ENCODE data around the gene RAVER2. TPM values are rescaled to one million over a fixed set of nuclear protein-coding genes. Genes with fewer than 3 reads are reported as not detected.

Gene RAVER2
- total RNA-seq, 1 experiment from 2014 or later, result 11.4 TPM

DNA sequence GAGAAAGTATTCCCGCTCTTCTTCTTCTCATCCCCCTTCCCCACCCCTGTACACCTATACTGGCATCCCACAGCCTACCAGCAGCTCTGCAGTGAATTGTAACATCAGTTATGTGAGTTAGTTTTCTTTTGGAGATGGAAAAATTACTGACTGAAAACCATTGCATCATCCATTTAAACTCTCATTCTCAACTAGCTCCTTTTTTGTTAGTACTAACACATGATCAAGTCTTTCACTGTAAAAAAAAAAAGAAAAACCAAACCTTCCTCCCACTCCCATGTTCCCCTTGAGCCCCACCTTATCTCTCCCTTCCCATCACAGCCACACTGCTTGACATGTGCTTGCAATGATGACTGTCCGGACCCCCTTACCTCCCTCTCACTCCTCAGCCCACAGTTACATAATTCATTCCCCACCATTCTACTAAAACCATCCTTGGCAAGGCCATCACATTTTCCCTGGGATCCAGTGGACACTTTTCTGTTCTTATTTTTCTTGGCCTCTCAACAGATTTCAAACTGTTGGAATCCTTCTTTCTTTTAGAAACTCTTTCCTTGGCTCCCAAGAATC lies 23.2 kb upstream of the RAVER2 start:
- H3K9me2 ChIP-seq (replicated peaks; ENCODE audit: low read length), result no peaks in the 10 kb centered on the region
- H3K4me2 ChIP-seq (ENCODE audit: low read length), result no peak overlapping the region
- BruUV-seq (replicated peaks), result no TSS peak
- H3K4me1 ChIP-seq (ENCODE audit: insufficient read depth, low read length), result no peaks in the 10 kb centered on the region
- H2AFZ ChIP-seq (ENCODE audit: low read length), result no peak overlapping the region
- ATAC-seq (no peak), DNase-seq (no peak)
- no peak for TF ChIP-seq EZH2 (IDR thresholded peaks at IDR 0.05; ENCODE audit: low read length, unreplicated experiment)
- TF ChIP-seq, protein P1, sequence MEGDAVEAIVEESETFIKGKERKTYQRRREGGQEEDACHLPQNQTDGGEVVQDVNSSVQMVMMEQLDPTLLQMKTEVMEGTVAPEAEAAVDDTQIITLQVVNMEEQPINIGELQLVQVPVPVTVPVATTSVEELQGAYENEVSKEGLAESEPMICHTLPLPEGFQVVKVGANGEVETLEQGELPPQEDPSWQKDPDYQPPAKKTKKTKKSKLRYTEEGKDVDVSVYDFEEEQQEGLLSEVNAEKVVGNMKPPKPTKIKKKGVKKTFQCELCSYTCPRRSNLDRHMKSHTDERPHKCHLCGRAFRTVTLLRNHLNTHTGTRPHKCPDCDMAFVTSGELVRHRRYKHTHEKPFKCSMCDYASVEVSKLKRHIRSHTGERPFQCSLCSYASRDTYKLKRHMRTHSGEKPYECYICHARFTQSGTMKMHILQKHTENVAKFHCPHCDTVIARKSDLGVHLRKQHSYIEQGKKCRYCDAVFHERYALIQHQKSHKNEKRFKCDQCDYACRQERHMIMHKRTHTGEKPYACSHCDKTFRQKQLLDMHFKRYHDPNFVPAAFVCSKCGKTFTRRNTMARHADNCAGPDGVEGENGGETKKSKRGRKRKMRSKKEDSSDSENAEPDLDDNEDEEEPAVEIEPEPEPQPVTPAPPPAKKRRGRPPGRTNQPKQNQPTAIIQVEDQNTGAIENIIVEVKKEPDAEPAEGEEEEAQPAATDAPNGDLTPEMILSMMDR (conservative IDR thresholded peaks at IDR 0.05; ENCODE audit: low read depth, low read length), result no peak
- no peak for TF ChIP-seq EZH2phosphoT487 (IDR thresholded peaks at IDR 0.05; ENCODE audit: borderline replicate concordance, low read length)
- ChIA-PET CTCF (no interaction called here), POLR2A (ENCODE audit: unreplicated experiment) (no interaction called here)
- no peaks in the 10 kb centered on the region for H3F3A ChIP-seq (ENCODE audit: low read length, unreplicated experiment)
- no peaks in the 10 kb centered on the region for H4K20me1 ChIP-seq (ENCODE audit: low read length)
- H3K27ac ChIP-seq (ENCODE audit: low read length), result no peak overlapping the region
- no peak overlapping the region for H3K4me3 ChIP-seq (ENCODE audit: low read length)
- peaks cover 27% of the 10 kb centered on the region for H3K27me3 ChIP-seq (ENCODE audit: low read length)
- no peaks in the 10 kb centered on the region for H3K9me3 ChIP-seq (ENCODE audit: low read length)
- intact Hi-C loops (cut with micrococcal nuclease), result no loop called here
- H3K79me2 ChIP-seq (ENCODE audit: low read length), result no peaks in the 10 kb centered on the region
- H3K9ac ChIP-seq (ENCODE audit: low read length), result no peak overlapping the region
- H3K36me3 ChIP-seq (ENCODE audit: low read depth, low read length), result no peaks in the 10 kb centered on the region

DNA sequence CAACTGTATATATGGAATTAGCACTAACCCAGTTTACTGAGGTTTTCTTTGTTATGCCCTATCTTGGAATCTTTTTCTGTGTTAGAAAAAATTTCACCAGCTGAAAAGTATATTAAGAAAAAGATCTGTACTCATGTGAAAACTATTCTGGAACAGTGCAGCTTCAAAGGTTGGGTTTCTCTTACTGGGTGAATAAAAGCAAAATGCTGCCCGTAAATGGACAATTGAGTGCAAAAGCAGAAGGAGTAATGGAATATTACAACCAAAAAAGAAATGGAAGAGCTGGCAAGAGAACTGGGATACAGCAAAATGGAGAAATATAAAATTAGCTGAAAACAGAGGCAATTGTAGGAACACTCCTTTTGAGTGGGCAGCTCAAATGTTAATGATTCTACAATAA lies 17.0 kb upstream of the RAVER2 start:
- no peak for TF ChIP-seq EZH2 (IDR thresholded peaks at IDR 0.05; ENCODE audit: low read length, unreplicated experiment)
- no peak for TF ChIP-seq EZH2phosphoT487 (IDR thresholded peaks at IDR 0.05; ENCODE audit: borderline replicate concordance, low read length)
- TF ChIP-seq, protein P1 (conservative IDR thresholded peaks at IDR 0.05; ENCODE audit: low read depth, low read length), result no peak
- ATAC-seq (no peak), DNase-seq (no peak)
- H3K4me2 ChIP-seq (ENCODE audit: low read length), result no peak overlapping the region
- no peak overlapping the region for H3K4me3 ChIP-seq (ENCODE audit: low read length)
- no peaks in the 10 kb centered on the region for H3K36me3 ChIP-seq (ENCODE audit: low read depth, low read length)
- H3K79me2 ChIP-seq (ENCODE audit: low read length), result no peaks in the 10 kb centered on the region
- ChIA-PET POLR2A (ENCODE audit: unreplicated experiment) (no interaction called here), CTCF (no interaction called here)
- BruUV-seq (replicated peaks), result no TSS peak
- H3K9me3 ChIP-seq (ENCODE audit: low read length), result no peaks in the 10 kb centered on the region
- peaks cover 11% of the 10 kb centered on the region; the same call in 1 of the 2 replicates for H3K27me3 ChIP-seq (ENCODE audit: low read length)
- intact Hi-C loops (cut with micrococcal nuclease), result no loop called here
- no peak overlapping the region for H2AFZ ChIP-seq (ENCODE audit: low read length)
- H3K9ac ChIP-seq (ENCODE audit: low read length), result no peak overlapping the region
- H3K27ac ChIP-seq (ENCODE audit: low read length), result no peak overlapping the region
- no peaks in the 10 kb centered on the region for H3K4me1 ChIP-seq (ENCODE audit: insufficient read depth, low read length)
- H4K20me1 ChIP-seq (ENCODE audit: low read length), result no peaks in the 10 kb centered on the region
- no peaks in the 10 kb centered on the region for H3K9me2 ChIP-seq (replicated peaks; ENCODE audit: low read length)
- H3F3A ChIP-seq (ENCODE audit: low read length, unreplicated experiment), result no peaks in the 10 kb centered on the region

DNA sequence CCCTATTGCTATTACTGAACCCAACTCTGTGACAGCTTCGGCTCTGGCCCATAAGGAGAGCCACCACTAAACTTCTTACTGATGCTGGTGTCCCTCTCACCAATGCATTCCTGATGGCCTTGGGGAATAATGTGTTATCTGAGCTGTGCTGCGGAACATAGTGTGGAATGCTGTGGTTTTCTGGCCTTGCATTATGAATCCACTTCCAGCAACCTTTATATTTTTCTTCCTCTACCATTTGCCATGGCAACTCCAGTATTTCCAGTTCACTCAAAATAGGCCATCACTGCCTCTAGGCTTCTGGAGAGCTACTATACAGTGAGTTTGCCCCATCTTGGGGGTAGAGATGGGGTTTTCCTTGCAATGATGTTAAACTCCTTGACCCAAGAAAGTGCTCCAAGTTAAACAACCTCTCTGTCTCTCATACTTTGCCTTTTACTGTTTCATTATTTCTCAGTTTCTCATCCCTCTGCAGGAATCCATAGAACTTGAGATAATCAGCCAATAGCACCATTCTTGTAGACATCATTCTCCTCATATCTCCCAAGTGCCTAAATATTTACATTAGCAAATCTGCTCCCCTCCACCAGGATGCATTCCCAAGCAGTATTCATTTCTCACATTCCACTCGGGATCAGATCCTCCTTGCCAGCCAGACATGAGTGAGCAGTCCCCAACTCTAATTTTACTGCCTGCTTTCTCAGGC lies 11.1 kb upstream of the RAVER2 start:
- intact Hi-C loops (cut with micrococcal nuclease), result no loop called here
- TF ChIP-seq EZH2 (IDR thresholded peaks at IDR 0.05; ENCODE audit: low read length, unreplicated experiment) (no peak), EZH2phosphoT487 (IDR thresholded peaks at IDR 0.05; ENCODE audit: borderline replicate concordance, low read length) (no peak)
- TF ChIP-seq, protein P1 (conservative IDR thresholded peaks at IDR 0.05; ENCODE audit: low read depth, low read length), result no peak
- no peaks in the 10 kb centered on the region for H4K20me1 ChIP-seq (ENCODE audit: low read length)
- ATAC-seq (no peak), DNase-seq (no peak)
- no peaks in the 10 kb centered on the region for H3K9me3 ChIP-seq (ENCODE audit: low read length)
- no peaks in the 10 kb centered on the region for H3K4me1 ChIP-seq (ENCODE audit: insufficient read depth, low read length)
- no peak overlapping the region for H2AFZ ChIP-seq (ENCODE audit: low read length)
- H3K9ac ChIP-seq (ENCODE audit: low read length), result no peak overlapping the region
- H3K27me3 ChIP-seq (ENCODE audit: low read length), result no peaks in the 10 kb centered on the region
- no TSS peak for BruUV-seq (replicated peaks)
- no peak overlapping the region for H3K27ac ChIP-seq (ENCODE audit: low read length)
- no peaks in the 10 kb centered on the region for H3F3A ChIP-seq (ENCODE audit: low read length, unreplicated experiment)
- H3K4me2 ChIP-seq (ENCODE audit: low read length), result no peak overlapping the region
- ChIA-PET CTCF (no interaction called here), POLR2A (ENCODE audit: unreplicated experiment) (no interaction called here)
- no peak overlapping the region for H3K4me3 ChIP-seq (ENCODE audit: low read length)
- H3K79me2 ChIP-seq (ENCODE audit: low read length), result no peaks in the 10 kb centered on the region
- no peaks in the 10 kb centered on the region for H3K9me2 ChIP-seq (replicated peaks; ENCODE audit: low read length)
- no peaks in the 10 kb centered on the region for H3K36me3 ChIP-seq (ENCODE audit: low read depth, low read length)
